ENCODE data around the gene SOWAHA. TPM values are rescaled to one million over a fixed set of nuclear protein-coding genes. Genes with fewer than 3 reads are reported as not detected.
A peak's percentile ranks its signal among the peaks of the same experiment; 100 is the strongest.

SOWAHA gene
- total and polyA plus RNA-seq, 2 donors (not counting 1 experiment from before 2014, with no cell fraction given), result not detected

GRCh38 chr5:132830436-132831094 is 17.5 kb downstream of the SOWAHA start, which contains the start of gene SHROOM1:
TSS of gene SHROOM1 (minus strand) at chr5:132830647. CDS start at chr5:132826140, 4,507 bp downstream.
- WGBS (ENCODE audit: insufficient coverage), result 11% methylated on average over 78 of the region's 78 CpGs
- peaks cover 0 to 3% (median 0%) of the 10 kb centered on the region in 3 donors for H3K9me3 ChIP-seq (ENCODE audit: control extremely low read depth in 1 of 3, control insufficient read depth in 2 of 3, insufficient read depth in 1 of 3, low read length in 2 of 3)
- intact Hi-C loops (cut with micrococcal nuclease), result loop anchor here (1.0 to 5.0 kb wide), 3 partner anchors 36 to 517 kb away; partner anchors contain the start of genes GDF9 and UQCRQ
- TF ChIP-seq CTCF (IDR thresholded peaks at IDR 0.05) (no peak), EZH2 (IDR thresholded peaks at IDR 0.05; ENCODE audit: borderline replicate concordance, insufficient read depth, low read depth, low read length, poor library complexity, severe bottlenecking) (no peak)
- H3K4me3 ChIP-seq (ENCODE audit: control extremely low read depth in 1 of 5, extremely low read depth in 1 of 5, insufficient read depth in 1 of 5, low read depth in 2 of 5, low read length in 4 of 5), result peak within 1 kb of the TSS in 4 of 5 experiments; percentile 35 to 73 (median 57)
- Mint-ChIP-seq H3K27me3 (peaks cover 23% of the 10 kb centered on the region), H3K4me1 (peaks cover 18% of the 10 kb centered on the region), H3K27ac (peak within 1 kb of the TSS; percentile 71), H3K9me3 (ENCODE audit: insufficient read depth) (no peaks in the 10 kb centered on the region), H3K4me3 (peak within 1 kb of the TSS; percentile 93)
- peaks cover 0 to 50% (median 27%) of the 10 kb centered on the region in 4 experiments for H3K27me3 ChIP-seq (replicated peaks in 1 of 4; ENCODE audit: control extremely low read depth in 1 of 4, control insufficient read depth in 3 of 4, insufficient read depth in 4 of 4, low read length in 3 of 4)
- H2AFZ ChIP-seq (ENCODE audit: insufficient read depth, low read depth, low read length, poor library complexity, severe bottlenecking), result peak within 1 kb of the TSS; percentile 89
- ChIA-PET CTCF (interaction anchor here (0.7 to 7.4 kb wide), 15 partner anchors 10 to 303 kb away, joined by 3 to 75 read pairs (median 4); partner anchors contain the start of genes GDF9, SOWAHA and UQCRQ), POLR2A (interaction anchor here (0.9 to 1.3 kb wide), 2 partner anchors 9 to 53 kb away, joined by 3 read pairs; no protein-coding TSS in a partner anchor)
- peak within 1 kb of the TSS; percentile 65 for H3K9ac ChIP-seq (ENCODE audit: low read length)
- no peaks in the 10 kb centered on the region for H4K20me1 ChIP-seq (ENCODE audit: control insufficient read depth, insufficient read depth, low read length, poor library complexity, severe bottlenecking)
- H3K27ac ChIP-seq (ENCODE audit: low read length in 2 of 2), result no peak within 1 kb of the TSS
- no peaks in the 10 kb centered on the region for H3K36me3 ChIP-seq (replicated peaks in 1 of 2; ENCODE audit: control extremely low read depth in 1 of 2, control insufficient read depth in 1 of 2, extremely low read depth in 1 of 2, insufficient read depth in 2 of 2, low read length in 1 of 2)
- DNase-seq (no peak), ATAC-seq (ENCODE audit: low read depth) (peak; percentile 46)
- no peaks in the 10 kb centered on the region for H3K79me2 ChIP-seq (ENCODE audit: control insufficient read depth, insufficient read depth, low read length)
- H3K4me1 ChIP-seq (ENCODE audit: control insufficient read depth in 2 of 2, insufficient read depth in 2 of 2, low read length in 2 of 2), result peaks cover 17 to 22% of the 10 kb centered on the region in 2 donors
- H3K4me2 ChIP-seq (replicated peaks; ENCODE audit: low read depth, low read length, poor library complexity, severe bottlenecking), result peak within 1 kb of the TSS; percentile 88
